ENCODE data around the gene HEXIM2. TPM values are rescaled to one million over a fixed set of nuclear protein-coding genes. Genes with fewer than 3 reads are reported as not detected.
A peak's percentile ranks its signal among the peaks of the same experiment; 100 is the strongest.

The HEXIM2 gene
- total and polyA plus RNA-seq, 2 of the 13 experiments (the other 11 are each of a cell fraction or from before 2014, with no cell fraction given): 27.1 to 32.4 TPM

- TF ChIP-seq KDM5B (CRISPR knock-in tag; IDR thresholded peaks at IDR 0.05; ENCODE audit: borderline replicate concordance) (peak; percentile 77; the same call in 1 of the 2 replicates), ZNF263 (CRISPR knock-in tag; IDR thresholded peaks at IDR 0.05) (peak; percentile 90), PCBP2 (optimal IDR thresholded peaks at IDR 0.05; ENCODE audit: low read depth, low read length, poor library complexity, severe bottlenecking) (peak; percentile 98), SP5 (CRISPR knock-in tag; IDR thresholded peaks at IDR 0.05; ENCODE audit: borderline replicate concordance, low read depth) (peak; percentile 23; the same call in 1 of the 2 replicates), MTERF4 (CRISPR knock-in tag; IDR thresholded peaks at IDR 0.05) (0 out of 2 replicates have a peak, but pooled peaks have one; percentile 53), ZNF580 (CRISPR knock-in tag; IDR thresholded peaks at IDR 0.05; ENCODE audit: borderline replicate concordance, low read depth) (peak; percentile 99), ZNF280B (CRISPR knock-in tag; IDR thresholded peaks at IDR 0.05; ENCODE audit: borderline replicate concordance) (peak; percentile 75), THAP9 (CRISPR knock-in tag; IDR thresholded peaks at IDR 0.05; ENCODE audit: borderline replicate concordance) (peak; percentile 82), KLF15 (CRISPR knock-in tag; IDR thresholded peaks at IDR 0.05; ENCODE audit: borderline replicate concordance) (peak; percentile 73; the same call in 1 of the 2 replicates), ZNF576 (CRISPR knock-in tag; IDR thresholded peaks at IDR 0.05) (no peak), ZNF639 (CRISPR knock-in tag; conservative IDR thresholded peaks at IDR 0.05) (peak; percentile 54), NFE2 (CRISPR knock-in tag; IDR thresholded peaks at IDR 0.05) (no peak), TEF (CRISPR knock-in tag; IDR thresholded peaks at IDR 0.05) (no peak), TAF15 (IDR thresholded peaks at IDR 0.05; ENCODE audit: low read depth, low read length, poor library complexity, severe bottlenecking) (peak; percentile 87), TFAP4 (IDR thresholded peaks at IDR 0.05; ENCODE audit: borderline replicate concordance, low read depth) (peak; percentile 71; the same call in 1 of the 2 replicates), ZNF784 (CRISPR knock-in tag; IDR thresholded peaks at IDR 0.05; ENCODE audit: borderline replicate concordance) (peak; percentile 78; the same call in 1 of the 2 replicates), ELF1 (CRISPR knock-in tag; IDR thresholded peaks at IDR 0.05) (peak; percentile 77)
These were observed 36.1 kb downstream of the HEXIM2 start (continued) for GRCh38 chr17:45197555-45198334.
